H4 (cell line): ENCODE results near the gene SLC14A1. TPM values are rescaled to one million over a fixed set of nuclear protein-coding genes. Genes with fewer than 3 reads are reported as not detected.

Experiments
- DNase-seq: peaks from one replicate; pipeline ENCODE4 v3.0.0-alpha.2; 2015; ENCODE audit warnings: low spot score
- total RNA-seq: library from RNA; depleted of rRNA; stranded (reverse); fragments of >200 nt; shearing (Covaris generic); gene quantifications from 2 replicates; pipeline ENCODE4 v1.2.3, GENCODE V29; 2014; rRNA removed

The SLC14A1 gene
- total RNA-seq, 1 experiment from 2014 or later, result 276 TPM

DNA sequence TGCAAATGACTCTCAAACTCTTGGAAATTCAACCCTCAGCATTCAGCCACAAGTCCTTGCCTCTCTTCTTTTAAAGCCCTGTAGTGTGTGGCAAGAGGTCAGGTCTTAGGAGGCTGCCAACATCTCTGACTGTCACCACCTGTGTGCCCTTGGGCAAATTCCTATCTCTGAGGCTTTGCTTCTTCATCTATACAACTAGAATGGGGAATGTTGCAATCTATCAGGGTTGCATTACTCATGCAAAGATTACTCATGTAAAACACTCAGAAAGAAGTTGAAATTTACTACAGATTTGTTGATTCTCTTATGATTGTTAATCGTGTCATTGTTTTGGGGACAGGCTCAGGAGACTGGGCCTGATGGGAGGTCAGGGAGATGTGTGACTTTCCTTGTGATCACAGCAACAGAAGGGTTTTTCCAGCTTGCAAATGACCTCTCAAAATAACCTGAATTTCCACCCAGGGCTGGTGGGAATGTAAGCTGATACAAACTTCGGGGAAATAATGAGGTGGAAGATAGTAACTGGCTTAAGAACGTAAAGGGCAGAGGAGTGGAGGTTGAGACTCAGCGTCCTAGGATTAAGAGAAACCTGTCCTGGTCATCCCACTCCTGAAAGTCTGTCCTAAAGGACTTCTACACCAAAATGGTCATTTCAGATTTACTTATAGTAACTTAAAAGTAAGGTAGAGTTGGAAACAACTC is 69.4 kb downstream of the SLC14A1 start:
- DNase-seq, result peak; percentile 83

DNA sequence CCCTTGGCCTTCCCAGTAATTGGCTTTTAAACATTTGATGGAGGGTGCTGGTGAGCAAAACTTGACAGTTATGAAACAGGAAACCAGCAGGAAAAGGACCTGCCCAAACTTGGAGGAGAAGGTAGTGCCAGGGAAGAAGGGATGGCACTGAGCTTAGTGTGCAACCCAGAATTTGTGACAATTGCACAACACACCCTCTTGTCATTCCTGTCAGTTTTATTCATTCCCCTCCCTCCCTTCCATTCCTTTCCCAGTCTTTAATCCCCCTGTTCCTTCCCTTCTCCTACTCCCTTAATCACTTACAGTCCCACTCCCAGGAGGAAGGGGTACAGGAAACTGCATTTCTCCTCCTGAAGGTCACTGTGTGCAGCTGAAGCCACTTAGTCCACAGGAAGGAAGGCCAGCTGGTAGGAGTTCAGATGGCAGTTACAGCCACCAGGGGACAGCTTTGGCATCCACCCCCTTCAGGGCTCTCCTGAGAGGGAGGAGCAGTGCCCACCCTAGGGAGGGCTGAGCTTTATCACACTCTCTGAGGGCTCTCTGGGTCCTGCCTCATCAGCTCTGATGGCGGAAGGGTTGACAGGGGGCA is 77.5 kb downstream of the SLC14A1 start:
- DNase-seq, result no peak

Other genes starting within 250 kb of the SLC14A1 start
- 0.02 TPM in 1 of 2 replicates, not detected in the other for gene SLC14A2, start 108.7 kb upstream of the SLC14A1 start, total RNA-seq
- 3.4 and 3.5 TPM in 2 replicates for gene SIGLEC15, start 101.5 kb downstream of the SLC14A1 start, total RNA-seq
- gene EPG5, start 243.1 kb downstream of the SLC14A1 start, total RNA-seq, result 5.1 and 5.8 TPM in 2 replicates